H1 (cell line): Measurements from ENCODE around the gene MED12L.
"Not testable (repeated sequence)": the region's sequence is repeated elsewhere in the genome, so short reads cannot be mapped to it uniquely, and the experiment has no call there.

Experiments used
- ASH2L ChIP-seq: fragments of 200-600, 300-600 bp; sonication (generic); IDR thresholded peaks from one replicate; pipeline ENCODE4 v1.7.1; 2017; ENCODE audit warnings: low read length
- CREB1 ChIP-seq: IDR thresholded peaks from 2 replicates; pipeline ENCODE4 v1.6.1; 2012; ENCODE audit warnings: inconsistent platforms
- EZH2 ChIP-seq: fragments of 200-600 bp; sonication (generic); IDR thresholded peaks from 2 replicates; pipeline ENCODE4 v1.7.1; 2012; ENCODE audit warnings: low read depth, mild to moderate bottlenecking, moderate library complexity, low read length, inconsistent platforms; ENCODE audit not compliant: severe bottlenecking
- POLR2A ChIP-seq, 2 experiments: IDR thresholded peaks; 1 replicate in 1 of 2; 2 replicates in 1 of 2; pipeline ENCODE4 v1.6.1; 2011; ENCODE audit warnings: low read depth in 2 of 2, low read length in 2 of 2, mild to moderate bottlenecking in 2 of 2; ENCODE audit errors: control extremely low read depth in 1 of 2
- YY1 ChIP-seq: IDR thresholded peaks from 2 replicates; pipeline ENCODE4 v1.6.1; 2011; ENCODE audit warnings: low read depth, mild to moderate bottlenecking, low read length
- TF ChIP-seq, protein P1 (sequence below), 3 experiments: IDR thresholded peaks; 1 replicate in 2 of 3; 2 replicates in 1 of 3; pipeline versions ENCODE4 v1.5.1 to v1.6.1; 2011; ENCODE audit warnings: low read length in 3 of 3, mild to moderate bottlenecking in 3 of 3, inconsistent platforms in 2 of 3, low read depth in 1 of 3, moderate library complexity in 1 of 3; ENCODE audit not compliant: insufficient read depth in 1 of 3; ENCODE audit errors: control extremely low read depth in 1 of 3

DNA sequence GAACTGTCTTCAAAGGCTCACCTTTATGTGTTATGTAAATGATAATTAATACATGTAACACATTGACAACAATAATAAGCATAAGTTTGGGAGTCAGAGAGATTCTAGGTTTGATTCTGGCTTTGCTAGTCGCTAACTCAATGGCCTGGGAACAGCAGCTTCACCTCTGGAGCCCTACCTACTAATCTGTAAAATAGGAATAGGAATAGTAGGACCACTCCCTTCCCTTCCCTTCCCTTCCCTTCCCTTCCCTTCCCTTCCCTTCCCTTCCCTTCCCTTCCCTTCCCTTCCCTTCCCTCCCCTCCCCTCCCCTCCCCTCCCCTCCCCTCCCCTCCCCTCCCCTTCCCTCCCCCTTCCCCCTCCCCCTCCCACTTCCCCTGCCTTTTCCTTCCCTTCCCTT is 4.4 kb upstream of the MED12L start:
- TF ChIP-seq YY1; CREB1; ASH2L; EZH2; POLR2A (IDR thresholded peaks at IDR 0.05; ENCODE audit: control extremely low read depth in 1 of 2, low read depth in 2 of 2, low read length in 2 of 2): not testable (repeated sequence)
- TF ChIP-seq, protein P1, sequence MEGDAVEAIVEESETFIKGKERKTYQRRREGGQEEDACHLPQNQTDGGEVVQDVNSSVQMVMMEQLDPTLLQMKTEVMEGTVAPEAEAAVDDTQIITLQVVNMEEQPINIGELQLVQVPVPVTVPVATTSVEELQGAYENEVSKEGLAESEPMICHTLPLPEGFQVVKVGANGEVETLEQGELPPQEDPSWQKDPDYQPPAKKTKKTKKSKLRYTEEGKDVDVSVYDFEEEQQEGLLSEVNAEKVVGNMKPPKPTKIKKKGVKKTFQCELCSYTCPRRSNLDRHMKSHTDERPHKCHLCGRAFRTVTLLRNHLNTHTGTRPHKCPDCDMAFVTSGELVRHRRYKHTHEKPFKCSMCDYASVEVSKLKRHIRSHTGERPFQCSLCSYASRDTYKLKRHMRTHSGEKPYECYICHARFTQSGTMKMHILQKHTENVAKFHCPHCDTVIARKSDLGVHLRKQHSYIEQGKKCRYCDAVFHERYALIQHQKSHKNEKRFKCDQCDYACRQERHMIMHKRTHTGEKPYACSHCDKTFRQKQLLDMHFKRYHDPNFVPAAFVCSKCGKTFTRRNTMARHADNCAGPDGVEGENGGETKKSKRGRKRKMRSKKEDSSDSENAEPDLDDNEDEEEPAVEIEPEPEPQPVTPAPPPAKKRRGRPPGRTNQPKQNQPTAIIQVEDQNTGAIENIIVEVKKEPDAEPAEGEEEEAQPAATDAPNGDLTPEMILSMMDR (IDR thresholded peaks at IDR 0.05; ENCODE audit: control extremely low read depth in 1 of 3, insufficient read depth in 1 of 3, low read depth in 1 of 3, low read length in 3 of 3), result not testable (repeated sequence)
